ENCODE data around the gene POU2AF2. TPM values are rescaled to one million over a fixed set of nuclear protein-coding genes. Genes with fewer than 3 reads are reported as not detected.

The POU2AF2 gene
- total RNA-seq, 3 donors from 2014 or later = 2.0 TPM; not detected in 2

GRCh38 chr11:111225881-111226280, 19.6 kb upstream of the POU2AF2 start:
- H3K4me3 ChIP-seq = no peak overlapping the region
- DNase-seq (ENCODE audit: low spot score in 2 of 2) = no peak
- intact Hi-C loops (cut with DNase I; ENCODE audit: low total_unique reads) = no loop called here
- no peaks in the 10 kb centered on the region for H3K4me1 ChIP-seq
- H3K36me3 ChIP-seq = no peaks in the 10 kb centered on the region
- no peaks in the 10 kb centered on the region for H3K27me3 ChIP-seq
- H3K9me3 ChIP-seq = no peaks in the 10 kb centered on the region
- no peak overlapping the region for H3K27ac ChIP-seq
- TF ChIP-seq POLR2A (IDR thresholded peaks at IDR 0.05) (no peak), POLR2AphosphoS5 (IDR thresholded peaks at IDR 0.05) (no peak), CTCF (IDR thresholded peaks at IDR 0.05) (no peak)

GRCh38 chr11:111229604-111230003, 15.9 kb upstream of the POU2AF2 start:
- TF ChIP-seq POLR2A (IDR thresholded peaks at IDR 0.05) (no peak), POLR2AphosphoS5 (IDR thresholded peaks at IDR 0.05) (no peak), CTCF (IDR thresholded peaks at IDR 0.05) (no peak)
- intact Hi-C loops (cut with DNase I; ENCODE audit: low total_unique reads) = no loop called here
- DNase-seq (ENCODE audit: low spot score in 2 of 2) = no peak

GRCh38 chr11:111230122-111230465, 15.4 kb upstream of the POU2AF2 start:
- no peak overlapping the region for H3K27ac ChIP-seq
- no peak for TF ChIP-seq CTCF (IDR thresholded peaks at IDR 0.05)
- no peak for TF ChIP-seq POLR2A (IDR thresholded peaks at IDR 0.05)
- TF ChIP-seq POLR2AphosphoS5 (IDR thresholded peaks at IDR 0.05) = no peak
- intact Hi-C loops (cut with DNase I; ENCODE audit: low total_unique reads) = no loop called here

More at GRCh38 chr11:111229604-111230003, 15.9 kb upstream of the POU2AF2 start:
- Histone ChIP-seq H3K36me3 (no peaks in the 10 kb centered on the region), H3K9me3 (no peaks in the 10 kb centered on the region), H3K27ac (no peak overlapping the region), H3K4me3 (no peak overlapping the region), H3K4me1 (no peaks in the 10 kb centered on the region), H3K27me3 (no peaks in the 10 kb centered on the region)

GRCh38 chr11:111231836-111232235, 13.7 kb upstream of the POU2AF2 start:
- Histone ChIP-seq H3K36me3 (no peaks in the 10 kb centered on the region), H3K27me3 (no peaks in the 10 kb centered on the region), H3K9me3 (no peaks in the 10 kb centered on the region), H3K4me3 (no peak overlapping the region), H3K27ac (no peak overlapping the region), H3K4me1 (no peaks in the 10 kb centered on the region)
- no peak for DNase-seq (ENCODE audit: low spot score in 2 of 2)
- TF ChIP-seq CTCF (IDR thresholded peaks at IDR 0.05) = no peak
- no peak for TF ChIP-seq POLR2AphosphoS5 (IDR thresholded peaks at IDR 0.05)
- TF ChIP-seq POLR2A (IDR thresholded peaks at IDR 0.05) = no peak
- intact Hi-C loops (cut with DNase I; ENCODE audit: low total_unique reads) = no loop called here

More at GRCh38 chr11:111230122-111230465, 15.4 kb upstream of the POU2AF2 start:
- H3K4me1 ChIP-seq = no peaks in the 10 kb centered on the region
- peak overlapping the region in 2 of 3 donors; percentile 51 to 68 for H3K4me3 ChIP-seq
- H3K36me3 ChIP-seq = no peaks in the 10 kb centered on the region
- DNase-seq (ENCODE audit: low spot score in 2 of 2) = no peak
- no peaks in the 10 kb centered on the region for H3K9me3 ChIP-seq
- no peaks in the 10 kb centered on the region for H3K27me3 ChIP-seq

- no peaks in the 10 kb centered on the region for H3K4me1 ChIP-seq
- H3K9me3 ChIP-seq = no peaks in the 10 kb centered on the region
- intact Hi-C loops (cut with DNase I; ENCODE audit: low total_unique reads) = no loop called here
- H3K27me3 ChIP-seq = no peaks in the 10 kb centered on the region
- TF ChIP-seq POLR2A (IDR thresholded peaks at IDR 0.05) (no peak), POLR2AphosphoS5 (IDR thresholded peaks at IDR 0.05) (no peak), CTCF (IDR thresholded peaks at IDR 0.05) (no peak)
- H3K36me3 ChIP-seq = no peaks in the 10 kb centered on the region
- no peak for DNase-seq (ENCODE audit: low spot score in 2 of 2)
- H3K4me3 ChIP-seq = no peak overlapping the region
- H3K27ac ChIP-seq = no peak overlapping the region
Measured at GRCh38 chr11:111236383-111236782, 9.1 kb upstream of the POU2AF2 start.

All from breast epithelium (tissue), 4 donors.